HL-60/S4 treated with phorbol 12-myristate 13-acetate at 8.2 ng/mL for 4 days and 3 days (cell line): ENCODE results near the gene XAGE3.
"Not testable (repeated sequence)": the region's sequence is repeated elsewhere in the genome, so short reads cannot be mapped to it uniquely, and the experiment has no call there.

Source experiments
- in situ Hi-C: fragments of 300-500 bp; cut with MboI; formaldehyde crosslinking; loops from 2 replicates; pipeline ENCODE4 v1.15.0; 2022; ENCODE audit warnings: low sequenced_read_pairs

Gene XAGE3

DNA sequence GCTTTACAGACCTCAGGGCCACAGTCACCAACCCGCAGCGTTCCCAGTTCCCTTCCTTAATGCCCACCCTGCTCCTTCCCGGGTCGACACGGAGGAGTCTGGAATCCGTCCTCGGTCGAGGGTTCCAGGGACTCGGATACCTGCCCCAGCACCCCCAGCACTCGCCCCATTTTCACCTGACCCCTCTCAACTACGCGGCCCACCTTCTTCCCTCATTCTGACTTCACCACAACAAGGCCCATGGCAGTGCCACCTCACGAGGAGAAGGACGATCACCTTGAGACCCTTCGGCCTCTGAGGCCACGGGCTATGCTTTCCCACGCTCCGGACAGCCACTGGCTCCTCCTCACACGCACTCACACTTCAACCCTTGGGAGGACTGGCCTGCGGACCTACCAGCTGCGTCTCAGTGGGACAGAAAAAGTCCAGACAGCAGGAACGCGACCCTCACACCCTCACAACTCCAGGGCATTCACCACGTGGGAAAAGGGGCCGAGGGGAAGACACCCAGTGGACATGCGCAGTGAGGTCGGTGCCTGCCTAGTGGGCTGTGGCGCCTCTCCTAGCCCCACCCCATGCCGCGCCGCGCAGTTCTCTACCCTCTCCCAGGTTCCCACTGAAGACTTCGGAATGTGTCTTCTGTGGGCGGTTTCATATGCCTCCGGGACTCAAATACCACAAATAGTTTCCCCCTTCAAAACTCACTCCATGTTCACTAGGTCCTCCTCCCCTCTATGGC, at the start of gene XAGE3:
Gene XAGE3 (minus strand): TSS at position 474 of the 739 bp plus-strand sequence. CDS start 950 bp downstream, outside the sequence.
- in situ Hi-C loops = no loop called here

- in situ Hi-C loops = not testable (repeated sequence)
Measured at GRCh38 chrX:52914704-52915103, 46.8 kb upstream of the XAGE3 start.

- in situ Hi-C loops = not testable (repeated sequence)
Measured at GRCh38 chrX:52913681-52914080, 45.8 kb upstream of the XAGE3 start.

DNA sequence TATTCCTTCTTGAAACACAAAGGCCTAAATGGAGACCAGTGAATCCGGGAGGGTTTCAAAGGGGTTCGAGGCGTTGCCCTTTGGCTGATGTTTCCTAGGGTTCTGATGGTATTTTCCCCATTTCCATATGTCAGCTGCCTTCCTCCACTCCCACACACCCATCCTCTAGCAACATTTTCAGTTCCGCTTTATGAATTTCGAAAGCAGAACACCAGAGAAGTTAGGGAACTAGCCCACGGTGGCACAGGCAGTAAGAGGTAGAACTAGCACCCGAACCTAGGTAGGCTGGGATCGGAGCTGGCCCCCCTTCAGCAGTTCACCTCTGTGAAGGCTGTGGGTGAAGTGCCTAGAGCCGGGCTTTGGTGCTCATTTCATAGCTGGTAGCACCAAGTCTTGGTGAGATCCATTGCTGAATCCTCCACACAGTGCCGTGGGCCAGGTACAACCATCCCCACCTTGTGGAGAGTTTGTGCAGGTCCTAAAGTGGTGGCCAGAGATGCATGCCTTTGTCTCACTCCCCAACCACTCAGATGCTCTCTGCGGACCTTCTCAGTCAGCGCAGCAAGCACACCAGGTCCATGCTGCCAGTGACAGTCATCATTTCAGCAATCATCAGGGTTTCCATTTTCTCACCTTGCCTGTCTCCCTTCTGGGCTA, 41.6 kb upstream of the XAGE3 start:
- in situ Hi-C loops = not testable (repeated sequence)

DNA sequence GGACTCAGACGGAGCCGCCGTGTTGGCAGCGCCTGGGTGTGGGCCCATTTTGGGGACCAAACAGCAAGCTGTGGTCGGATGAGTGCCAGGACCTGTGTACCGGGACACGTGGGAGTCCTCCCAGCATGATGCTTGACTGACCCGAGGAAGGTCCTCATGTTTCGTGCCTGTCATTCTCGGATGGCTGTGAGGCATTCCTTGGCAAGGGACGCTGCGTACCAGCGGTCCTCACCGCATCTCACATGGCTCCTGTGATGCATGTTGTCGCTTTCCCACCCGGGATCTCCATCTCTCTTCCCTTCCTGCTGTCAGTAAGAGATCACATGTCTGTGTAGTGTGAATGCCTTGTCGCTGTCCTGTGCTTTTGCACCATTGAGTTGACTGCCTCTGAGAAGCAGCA, 40.0 kb upstream of the XAGE3 start:
- in situ Hi-C loops = not testable (repeated sequence)

GRCh38 chrX:52907137-52907536, 39.3 kb upstream of the XAGE3 start:
- in situ Hi-C loops = not testable (repeated sequence)

DNA sequence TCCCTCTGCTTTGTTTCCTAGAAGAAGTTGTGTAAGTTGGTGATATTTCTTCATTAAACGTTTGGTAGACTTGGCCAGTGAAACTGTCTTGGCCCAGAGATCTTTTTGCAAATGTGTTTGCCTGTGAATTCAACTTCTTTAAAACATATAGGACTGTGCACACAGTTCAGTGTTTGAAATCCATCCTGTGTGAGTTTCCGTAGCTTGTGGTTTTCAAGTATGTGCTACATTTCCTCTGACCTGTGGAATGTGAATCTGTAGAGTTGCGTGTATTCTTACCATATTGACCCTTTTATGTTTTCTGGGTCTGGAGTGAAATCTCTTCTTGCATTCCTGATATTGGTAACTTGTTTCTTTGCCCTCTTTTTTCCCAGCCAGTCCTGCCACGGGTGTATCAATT, 38.2 kb upstream of the XAGE3 start:
- in situ Hi-C loops = not testable (repeated sequence)

DNA sequence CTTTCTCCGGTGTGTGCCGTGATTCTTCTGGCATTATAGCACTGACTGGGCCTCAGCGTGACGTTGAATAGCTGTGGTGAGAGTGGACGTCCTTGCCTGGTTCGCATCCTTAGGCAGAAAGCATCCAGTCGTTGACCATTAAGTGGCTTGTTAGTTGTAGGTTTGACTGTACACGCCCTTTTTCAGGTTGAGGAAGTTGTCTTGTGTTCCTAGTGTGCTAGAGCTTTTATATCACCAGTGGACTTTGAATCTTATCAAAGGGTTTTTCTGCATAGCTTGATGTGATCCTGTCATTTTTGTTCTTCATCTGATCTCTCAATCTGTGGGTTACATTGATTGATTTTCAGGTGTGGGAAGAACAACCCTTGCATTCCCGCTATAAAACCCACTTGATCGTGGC, 37.6 kb upstream of the XAGE3 start:
- in situ Hi-C loops = not testable (repeated sequence)

GRCh38 chrX:52896855-52897709, 29.2 kb upstream of the XAGE3 start, which contains the start of gene FAM156B:
TSS of gene FAM156B (plus strand) at chrX:52897330. CDS start at chrX:52907226, 9,896 bp downstream.
- in situ Hi-C loops = not testable (repeated sequence)

DNA sequence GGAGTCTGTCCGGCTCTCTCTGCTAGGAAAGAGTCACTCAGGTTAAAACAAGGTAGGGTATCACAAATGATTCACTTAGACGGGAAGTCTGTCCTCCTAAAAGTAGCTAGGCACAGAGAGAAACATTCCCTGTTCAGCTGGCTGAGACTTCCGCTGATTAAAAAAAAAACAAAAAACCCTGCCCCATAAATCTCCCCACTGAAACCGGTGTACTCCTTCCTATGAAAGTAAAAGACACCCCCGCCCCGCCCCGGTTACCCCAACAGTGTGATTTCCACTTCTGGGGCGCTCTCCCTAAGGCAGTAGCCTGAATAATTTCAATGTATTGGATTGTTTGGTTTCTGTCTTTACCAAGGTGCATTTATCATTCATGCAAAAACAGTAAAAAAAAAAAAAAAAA, 28.6 kb upstream of the XAGE3 start:
- in situ Hi-C loops = not testable (repeated sequence)

- in situ Hi-C loops = not testable (repeated sequence)
Measured at GRCh38 chrX:52888090-52888489, 20.2 kb upstream of the XAGE3 start.

- in situ Hi-C loops = not testable (repeated sequence)
Measured at GRCh38 chrX:52887459-52887858, 19.6 kb upstream of the XAGE3 start.

DNA sequence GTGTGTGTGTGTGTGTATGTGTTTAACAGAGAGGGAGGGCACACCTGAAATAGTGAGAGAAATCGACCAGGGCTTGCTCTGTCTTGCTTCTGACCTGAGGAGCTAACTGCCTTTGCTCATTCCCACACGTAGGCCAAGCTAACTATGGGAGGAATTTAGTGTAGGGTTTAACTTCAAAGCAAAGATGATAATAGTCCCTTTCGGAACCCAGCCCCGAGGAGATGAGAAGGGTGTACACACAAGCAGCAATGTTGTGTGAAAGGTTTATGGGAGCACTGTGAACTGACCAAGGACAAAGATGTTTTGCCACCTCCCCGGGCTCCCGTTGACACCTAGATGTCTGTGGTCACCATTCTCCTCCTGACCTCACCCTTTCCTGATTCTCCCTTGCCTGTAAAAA, 8.5 kb upstream of the XAGE3 start:
- in situ Hi-C loops = not testable (repeated sequence)

DNA sequence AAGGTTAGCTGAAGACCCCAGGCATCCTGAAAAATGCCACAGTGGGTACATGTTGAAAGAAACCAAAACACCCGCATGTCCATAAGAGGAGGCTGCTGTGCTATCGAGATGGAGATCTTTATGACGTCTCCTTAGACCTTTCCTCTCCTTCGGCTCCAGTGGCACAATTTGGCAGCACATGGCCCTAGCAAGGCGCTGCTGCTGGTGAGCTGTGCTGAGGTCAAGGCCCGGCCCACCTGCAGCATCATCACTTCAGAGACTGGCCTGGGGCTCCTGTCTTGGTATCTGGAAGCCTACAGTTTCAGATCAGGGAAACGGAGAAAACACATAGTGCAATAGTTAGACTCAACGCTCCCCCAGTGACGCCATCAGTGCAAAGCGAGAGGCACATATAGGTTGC, 7.6 kb upstream of the XAGE3 start:
- in situ Hi-C loops = not testable (repeated sequence)

- in situ Hi-C loops = no loop called here
Measured at GRCh38 chrX:52874661-52875060, 6.8 kb upstream of the XAGE3 start.

- in situ Hi-C loops = not testable (repeated sequence)
Measured at GRCh38 chrX:52873825-52874224, 5.9 kb upstream of the XAGE3 start.

DNA sequence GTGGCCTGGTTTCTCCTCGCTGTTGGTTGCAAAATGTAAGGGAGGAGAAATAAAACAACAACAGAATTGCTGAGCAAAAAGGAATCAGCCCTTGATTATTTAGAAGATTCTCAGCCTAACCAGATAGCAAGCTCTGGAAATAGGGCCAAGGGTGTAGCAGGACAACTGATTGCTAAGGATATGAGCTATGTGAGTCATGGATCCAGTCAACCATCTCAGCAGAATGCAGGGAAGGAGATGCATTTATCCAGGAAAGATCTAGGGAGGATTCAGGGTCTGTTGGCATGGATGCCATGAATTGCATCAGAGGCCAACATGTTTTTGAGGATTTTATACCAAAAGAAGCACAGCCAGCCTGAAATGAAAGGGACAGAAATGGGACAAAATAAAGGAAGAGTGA, 2.2 kb upstream of the XAGE3 start:
- in situ Hi-C loops = no loop called here

DNA sequence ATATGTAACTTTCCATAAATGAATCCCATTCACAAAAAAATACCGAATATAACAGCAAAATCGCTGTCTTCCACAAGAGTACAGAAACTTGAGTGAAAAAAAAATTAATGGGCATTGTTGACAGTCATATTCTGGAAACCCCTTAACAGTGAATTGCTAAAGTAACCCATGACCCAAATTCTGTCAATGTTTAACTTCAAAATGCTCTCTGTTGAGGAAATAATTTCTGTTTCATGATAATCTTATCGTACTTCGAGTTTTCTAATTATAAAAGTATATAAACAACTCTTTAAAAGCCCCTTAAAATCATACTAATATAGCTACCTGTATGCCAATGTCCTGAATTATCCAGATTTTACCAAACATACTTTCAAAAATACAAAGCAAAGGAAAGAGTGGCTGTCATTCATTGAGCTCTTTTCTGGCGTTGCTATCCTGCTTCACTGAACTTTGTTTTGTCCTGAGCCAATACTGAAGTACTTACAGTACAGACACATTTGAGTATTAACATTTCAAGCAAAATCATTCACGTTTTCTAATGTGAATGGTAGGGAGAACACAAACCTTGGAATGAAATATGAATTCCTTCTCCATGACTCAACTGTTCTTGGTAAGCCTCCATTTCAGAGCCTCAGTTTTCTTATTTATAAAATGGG, 2.4 kb downstream of the XAGE3 start:
- in situ Hi-C loops = no loop called here

DNA sequence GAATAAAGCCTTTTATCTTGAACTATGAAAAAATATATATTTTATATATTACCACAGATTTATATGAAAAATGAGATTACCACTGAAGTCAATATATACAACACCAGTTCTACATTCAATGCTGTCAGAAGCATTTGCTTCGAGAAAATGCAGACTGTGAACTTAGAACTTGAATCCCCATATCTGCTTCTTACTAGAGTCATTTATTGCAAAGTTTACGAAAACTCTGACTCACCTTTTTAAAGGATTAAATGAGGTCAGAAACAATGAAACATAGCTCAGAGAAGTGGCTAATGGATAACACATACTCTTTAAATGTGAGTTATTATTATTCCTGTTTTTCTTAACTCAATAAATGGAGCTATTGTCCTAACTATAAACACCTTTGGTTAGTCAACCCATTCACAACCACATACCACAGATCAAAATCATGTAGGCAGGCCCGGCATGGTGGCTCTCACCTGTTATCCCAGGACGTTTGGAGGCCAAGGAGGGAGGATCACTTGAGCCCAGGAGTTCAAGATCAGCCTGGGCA, 10.8 kb downstream of the XAGE3 start:
- in situ Hi-C loops = not testable (repeated sequence)

- in situ Hi-C loops = no loop called here
Measured at GRCh38 chrX:52852110-52852860, 15.6 kb downstream of the XAGE3 start.
